Thyroid gland (tissue), 4 donors: Measurements from ENCODE around the gene ABHD2.

Source experiments
- POLR2A ChIP-seq, 2 donors: fragments of 450-650 bp; IDR thresholded peaks; one replicate each; pipeline ENCODE4 v1.6.1; 2017; ENCODE audit warnings: antibody characterized with exemption in 2 of 2, mild to moderate bottlenecking in 2 of 2, moderate library complexity in 1 of 2
- TF ChIP-seq, protein P1 (sequence below), 6 experiments: fragments of 200-600 bp in 3 of 6; fragments of 450-650 bp in 3 of 6; sonication (generic) in 3 of 6; IDR thresholded peaks; one replicate each; pipeline ENCODE4 v1.5.1; 2016 to 2019; ENCODE audit warnings: antibody characterized with exemption in 6 of 6, mild to moderate bottlenecking in 2 of 6, inconsistent platforms in 1 of 6, moderate library complexity in 1 of 6

DNA sequence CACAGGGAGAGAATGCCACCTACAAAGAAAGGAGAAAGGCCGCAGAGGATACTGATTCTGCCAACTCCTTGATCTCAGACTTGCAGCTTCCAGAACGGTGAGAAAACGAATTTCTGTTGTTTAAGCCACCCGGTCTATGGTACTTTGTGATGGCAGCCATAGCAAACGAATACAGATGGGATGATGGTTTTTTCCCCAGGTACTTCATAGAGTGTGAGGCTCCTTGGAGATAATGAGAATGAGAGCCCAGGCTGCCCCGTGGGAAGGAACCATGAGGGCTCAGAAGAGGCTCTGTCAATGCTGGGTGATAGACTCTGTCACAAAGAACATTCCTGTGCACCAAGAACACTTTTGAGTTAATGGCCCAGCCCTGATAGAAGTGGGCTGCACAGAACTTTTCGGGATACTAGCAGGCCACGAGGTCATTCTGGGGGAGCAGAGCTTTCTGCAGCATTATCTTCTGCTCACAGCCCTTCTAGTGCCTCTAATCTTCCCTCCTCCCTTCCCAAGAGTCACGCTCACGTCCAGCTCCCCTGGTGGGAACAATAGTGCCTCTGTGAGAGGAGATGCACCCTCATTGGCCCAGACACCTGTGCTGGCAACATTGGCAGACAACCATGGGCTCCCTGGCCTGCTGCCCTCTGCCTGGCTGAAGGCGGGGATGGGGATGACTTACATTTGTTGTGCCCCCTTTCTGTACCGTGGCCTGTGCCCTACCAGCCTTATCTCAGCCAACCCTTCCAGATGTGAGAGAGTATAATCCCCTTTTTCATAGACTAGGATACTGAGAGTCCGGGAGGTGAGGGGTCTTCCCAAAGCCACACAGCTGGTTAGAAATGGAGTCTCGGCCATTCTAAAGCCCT is 138.3 kb downstream of the ABHD2 start:
- TF ChIP-seq POLR2A (IDR thresholded peaks at IDR 0.05), result no peak
- TF ChIP-seq, protein P1, sequence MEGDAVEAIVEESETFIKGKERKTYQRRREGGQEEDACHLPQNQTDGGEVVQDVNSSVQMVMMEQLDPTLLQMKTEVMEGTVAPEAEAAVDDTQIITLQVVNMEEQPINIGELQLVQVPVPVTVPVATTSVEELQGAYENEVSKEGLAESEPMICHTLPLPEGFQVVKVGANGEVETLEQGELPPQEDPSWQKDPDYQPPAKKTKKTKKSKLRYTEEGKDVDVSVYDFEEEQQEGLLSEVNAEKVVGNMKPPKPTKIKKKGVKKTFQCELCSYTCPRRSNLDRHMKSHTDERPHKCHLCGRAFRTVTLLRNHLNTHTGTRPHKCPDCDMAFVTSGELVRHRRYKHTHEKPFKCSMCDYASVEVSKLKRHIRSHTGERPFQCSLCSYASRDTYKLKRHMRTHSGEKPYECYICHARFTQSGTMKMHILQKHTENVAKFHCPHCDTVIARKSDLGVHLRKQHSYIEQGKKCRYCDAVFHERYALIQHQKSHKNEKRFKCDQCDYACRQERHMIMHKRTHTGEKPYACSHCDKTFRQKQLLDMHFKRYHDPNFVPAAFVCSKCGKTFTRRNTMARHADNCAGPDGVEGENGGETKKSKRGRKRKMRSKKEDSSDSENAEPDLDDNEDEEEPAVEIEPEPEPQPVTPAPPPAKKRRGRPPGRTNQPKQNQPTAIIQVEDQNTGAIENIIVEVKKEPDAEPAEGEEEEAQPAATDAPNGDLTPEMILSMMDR (IDR thresholded peaks at IDR 0.05), result no peak
